HEK293 (cell line): Measurements from ENCODE around the gene CGB2.

Source experiments
- BCL11A ChIP-seq: fragments of 450-650 bp; formaldehyde crosslinking; IDR thresholded peaks from 2 replicates; pipeline ENCODE4 v1.5.1; 2016; ENCODE audit warnings: low read depth, missing biosample characterization, missing genetic modification characterization
- BCL6B ChIP-seq: fragments of 450-650 bp; formaldehyde crosslinking; IDR thresholded peaks from 2 replicates; pipeline ENCODE4 v1.5.1; 2017; ENCODE audit warnings: missing biosample characterization, missing genetic modification characterization
- KLF7 ChIP-seq: fragments of 450-650 bp; formaldehyde crosslinking; IDR thresholded peaks from 2 replicates; pipeline ENCODE4 v1.5.1; 2016; ENCODE audit warnings: missing biosample characterization, missing genetic modification characterization, borderline replicate concordance
- KLF8 ChIP-seq: fragments of 450-650 bp; formaldehyde crosslinking; IDR thresholded peaks from 2 replicates; pipeline ENCODE4 v1.5.1; 2016; ENCODE audit warnings: missing biosample characterization, missing genetic modification characterization
- TCF7L2 ChIP-seq: IDR thresholded peaks from 2 replicates; pipeline ENCODE4 v1.6.1; 2011; ENCODE audit warnings: low read depth, mild to moderate bottlenecking, inconsistent platforms, low read length, moderate library complexity, borderline replicate concordance
- YY1 ChIP-seq: fragments of 450-650 bp; formaldehyde crosslinking; IDR thresholded peaks from 2 replicates; pipeline ENCODE4 v1.5.1; 2018; ENCODE audit warnings: missing biosample characterization, missing genetic modification characterization
- ZBTB10 ChIP-seq: fragments of 450-650 bp; formaldehyde crosslinking; IDR thresholded peaks from 2 replicates; pipeline ENCODE4 v1.5.1; 2016; ENCODE audit warnings: missing biosample characterization, missing genetic modification characterization
- ZFHX2 ChIP-seq: fragments of 450-650 bp; formaldehyde crosslinking; conservative IDR thresholded peaks from 2 replicates; pipeline ENCODE4 v1.5.1; 2016; ENCODE audit warnings: missing biosample characterization, missing genetic modification characterization
- ZFP37 ChIP-seq: fragments of 450-650 bp; formaldehyde crosslinking; IDR thresholded peaks from 2 replicates; pipeline ENCODE4 v1.5.1; 2016; ENCODE audit warnings: missing biosample characterization, missing genetic modification characterization
- ZNF19 ChIP-seq: fragments of 450-650 bp; formaldehyde crosslinking; IDR thresholded peaks from 2 replicates; pipeline ENCODE4; 2016; ENCODE audit warnings: missing biosample characterization, missing genetic modification characterization, low read depth
- ZNF2 ChIP-seq: fragments of 450-650 bp; formaldehyde crosslinking; IDR thresholded peaks from 2 replicates; pipeline ENCODE4 v1.5.1; 2016; ENCODE audit warnings: missing biosample characterization, missing genetic modification characterization
- ZNF274 ChIP-seq, 2 experiments: fragments of 200-500 bp in 1 of 2; fragments of 450-650 bp in 1 of 2; sonication (Bioruptor generic) in 1 of 2; formaldehyde crosslinking in 1 of 2; IDR thresholded peaks; 2 replicates each; pipeline versions ENCODE4 v1.5.1 to v1.6.1; 2014 to 2016; ENCODE audit warnings: borderline replicate concordance in 1 of 2, inconsistent platforms in 1 of 2, low read length in 1 of 2, missing biosample characterization in 1 of 2, missing genetic modification characterization in 1 of 2
- ZNF391 ChIP-seq: fragments of 450-650 bp; formaldehyde crosslinking; IDR thresholded peaks from 2 replicates; pipeline ENCODE4 v1.5.1; 2016; ENCODE audit warnings: low read depth, missing biosample characterization, missing genetic modification characterization, borderline replicate concordance
- ZNF549 ChIP-seq: fragments of 450-650 bp; IDR thresholded peaks from 2 replicates; pipeline ENCODE4 v1.5.1; 2018; ENCODE audit warnings: missing biosample characterization, missing genetic modification characterization, mild to moderate bottlenecking, inconsistent platforms, moderate library complexity
- ZNF600 ChIP-seq: fragments of 450-650 bp; formaldehyde crosslinking; IDR thresholded peaks from 2 replicates; pipeline ENCODE4 v1.5.1; 2016; ENCODE audit warnings: missing biosample characterization, missing genetic modification characterization
- ZNF623 ChIP-seq: fragments of 450-650 bp; formaldehyde crosslinking; IDR thresholded peaks from 2 replicates; pipeline ENCODE4 v1.5.1; 2016; ENCODE audit warnings: missing biosample characterization, missing genetic modification characterization
- ZNF660 ChIP-seq: fragments of 450-650 bp; IDR thresholded peaks from 2 replicates; pipeline ENCODE4 v1.5.1; 2018; ENCODE audit warnings: missing biosample characterization, mild to moderate bottlenecking, missing genetic modification characterization
- ZNF664 ChIP-seq: fragments of 450-650 bp; formaldehyde crosslinking; IDR thresholded peaks from 2 replicates; pipeline ENCODE4 v1.5.1; 2016; ENCODE audit warnings: missing biosample characterization, missing genetic modification characterization
- ZNF777 ChIP-seq: fragments of 450-650 bp; formaldehyde crosslinking; IDR thresholded peaks from 2 replicates; pipeline ENCODE4 v1.5.1; 2017; ENCODE audit warnings: missing biosample characterization, missing genetic modification characterization, borderline replicate concordance
- ZNF830 ChIP-seq: fragments of 450-650 bp; IDR thresholded peaks from 2 replicates; pipeline ENCODE4 v1.5.0; 2018; ENCODE audit warnings: missing biosample characterization, missing genetic modification characterization, low read depth, mild to moderate bottlenecking, moderate library complexity
- ZNF837 ChIP-seq: fragments of 450-650 bp; formaldehyde crosslinking; IDR thresholded peaks from 2 replicates; pipeline ENCODE4 v1.5.1; 2016; ENCODE audit warnings: missing biosample characterization, missing genetic modification characterization
- TF ChIP-seq, protein P1 (sequence below): fragments of 450-650 bp; formaldehyde crosslinking; IDR thresholded peaks from 2 replicates; pipeline ENCODE4 v1.5.1; 2016; ENCODE audit warnings: missing biosample characterization, missing genetic modification characterization
- TF ChIP-seq, protein P2 (sequence below): fragments of 450-650 bp; formaldehyde crosslinking; IDR thresholded peaks from 2 replicates; pipeline ENCODE4 v1.5.1; 2016; ENCODE audit warnings: missing biosample characterization, missing genetic modification characterization
- TF ChIP-seq, protein P3 (sequence below): fragments of 450-650 bp; formaldehyde crosslinking; IDR thresholded peaks from 2 replicates; pipeline ENCODE4 v1.5.1; 2017; ENCODE audit warnings: missing biosample characterization, missing genetic modification characterization
- TF ChIP-seq, protein P4 (sequence below): fragments of 450-650 bp; formaldehyde crosslinking; IDR thresholded peaks from 2 replicates; pipeline ENCODE4 v1.5.1; 2017; ENCODE audit warnings: missing biosample characterization, missing genetic modification characterization

The CGB2 gene

GRCh38 chr19:49020931-49021895, 10.5 kb upstream of the CGB2 start (continued):
- TF ChIP-seq ZNF777 (peak; percentile 60; the same call in 1 of the 2 replicates), ZNF274 (IDR thresholded peaks at IDR 0.05; ENCODE audit: low read length) (no peak), ZNF274 (tag by site-specific recombination; IDR thresholded peaks at IDR 0.05; ENCODE audit: borderline replicate concordance) (peak; percentile 47; the same call in 1 of the 2 replicates), YY1 (tag by site-specific recombination) (no peak), ZNF837 (no peak), ZBTB10 (peak; percentile 87), TCF7L2 (no peak), BCL6B (tag by site-specific recombination) (no peak), ZNF19 (tag by site-specific recombination) (no peak), ZNF660 (no peak), KLF7 (tag by site-specific recombination) (0 out of 2 replicates have a peak, but pooled peaks have one; percentile 56), ZNF600 (tag by site-specific recombination) (peak; percentile 89), ZNF830 (no peak), ZFHX2 (tag by site-specific recombination) (0 out of 2 replicates have a peak, but pooled peaks have one; percentile 12), ZNF623 (peak; percentile 48; the same call in 1 of the 2 replicates), ZNF664 (tag by site-specific recombination) (no peak), KLF8 (tag by site-specific recombination) (peak; percentile 78; the same call in 1 of the 2 replicates), ZNF2 (tag by site-specific recombination) (peak; percentile 32; the same call in 1 of the 2 replicates), ZNF549 (tag by site-specific recombination) (no peak), BCL11A (tag by site-specific recombination) (peak; percentile 73; the same call in 1 of the 2 replicates), ZNF391 (peak; percentile 20; the same call in 1 of the 2 replicates), ZFP37 (tag by site-specific recombination) (peak; percentile 73; the same call in 1 of the 2 replicates)
- TF ChIP-seq, protein P1, sequence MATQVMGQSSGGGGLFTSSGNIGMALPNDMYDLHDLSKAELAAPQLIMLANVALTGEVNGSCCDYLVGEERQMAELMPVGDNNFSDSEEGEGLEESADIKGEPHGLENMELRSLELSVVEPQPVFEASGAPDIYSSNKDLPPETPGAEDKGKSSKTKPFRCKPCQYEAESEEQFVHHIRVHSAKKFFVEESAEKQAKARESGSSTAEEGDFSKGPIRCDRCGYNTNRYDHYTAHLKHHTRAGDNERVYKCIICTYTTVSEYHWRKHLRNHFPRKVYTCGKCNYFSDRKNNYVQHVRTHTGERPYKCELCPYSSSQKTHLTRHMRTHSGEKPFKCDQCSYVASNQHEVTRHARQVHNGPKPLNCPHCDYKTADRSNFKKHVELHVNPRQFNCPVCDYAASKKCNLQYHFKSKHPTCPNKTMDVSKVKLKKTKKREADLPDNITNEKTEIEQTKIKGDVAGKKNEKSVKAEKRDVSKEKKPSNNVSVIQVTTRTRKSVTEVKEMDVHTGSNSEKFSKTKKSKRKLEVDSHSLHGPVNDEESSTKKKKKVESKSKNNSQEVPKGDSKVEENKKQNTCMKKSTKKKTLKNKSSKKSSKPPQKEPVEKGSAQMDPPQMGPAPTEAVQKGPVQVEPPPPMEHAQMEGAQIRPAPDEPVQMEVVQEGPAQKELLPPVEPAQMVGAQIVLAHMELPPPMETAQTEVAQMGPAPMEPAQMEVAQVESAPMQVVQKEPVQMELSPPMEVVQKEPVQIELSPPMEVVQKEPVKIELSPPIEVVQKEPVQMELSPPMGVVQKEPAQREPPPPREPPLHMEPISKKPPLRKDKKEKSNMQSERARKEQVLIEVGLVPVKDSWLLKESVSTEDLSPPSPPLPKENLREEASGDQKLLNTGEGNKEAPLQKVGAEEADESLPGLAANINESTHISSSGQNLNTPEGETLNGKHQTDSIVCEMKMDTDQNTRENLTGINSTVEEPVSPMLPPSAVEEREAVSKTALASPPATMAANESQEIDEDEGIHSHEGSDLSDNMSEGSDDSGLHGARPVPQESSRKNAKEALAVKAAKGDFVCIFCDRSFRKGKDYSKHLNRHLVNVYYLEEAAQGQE (tag by site-specific recombination): 0 out of 2 replicates have a peak, but pooled peaks have one; percentile 17
- TF ChIP-seq, protein P2, sequence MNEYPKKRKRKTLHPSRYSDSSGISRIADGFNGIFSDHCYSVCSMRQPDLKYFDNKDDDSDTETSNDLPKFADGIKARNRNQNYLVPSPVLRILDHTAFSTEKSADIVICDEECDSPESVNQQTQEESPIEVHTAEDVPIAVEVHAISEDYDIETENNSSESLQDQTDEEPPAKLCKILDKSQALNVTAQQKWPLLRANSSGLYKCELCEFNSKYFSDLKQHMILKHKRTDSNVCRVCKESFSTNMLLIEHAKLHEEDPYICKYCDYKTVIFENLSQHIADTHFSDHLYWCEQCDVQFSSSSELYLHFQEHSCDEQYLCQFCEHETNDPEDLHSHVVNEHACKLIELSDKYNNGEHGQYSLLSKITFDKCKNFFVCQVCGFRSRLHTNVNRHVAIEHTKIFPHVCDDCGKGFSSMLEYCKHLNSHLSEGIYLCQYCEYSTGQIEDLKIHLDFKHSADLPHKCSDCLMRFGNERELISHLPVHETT (tag by site-specific recombination): peak; percentile 47; the same call in 1 of the 2 replicates
- TF ChIP-seq, protein P3, sequence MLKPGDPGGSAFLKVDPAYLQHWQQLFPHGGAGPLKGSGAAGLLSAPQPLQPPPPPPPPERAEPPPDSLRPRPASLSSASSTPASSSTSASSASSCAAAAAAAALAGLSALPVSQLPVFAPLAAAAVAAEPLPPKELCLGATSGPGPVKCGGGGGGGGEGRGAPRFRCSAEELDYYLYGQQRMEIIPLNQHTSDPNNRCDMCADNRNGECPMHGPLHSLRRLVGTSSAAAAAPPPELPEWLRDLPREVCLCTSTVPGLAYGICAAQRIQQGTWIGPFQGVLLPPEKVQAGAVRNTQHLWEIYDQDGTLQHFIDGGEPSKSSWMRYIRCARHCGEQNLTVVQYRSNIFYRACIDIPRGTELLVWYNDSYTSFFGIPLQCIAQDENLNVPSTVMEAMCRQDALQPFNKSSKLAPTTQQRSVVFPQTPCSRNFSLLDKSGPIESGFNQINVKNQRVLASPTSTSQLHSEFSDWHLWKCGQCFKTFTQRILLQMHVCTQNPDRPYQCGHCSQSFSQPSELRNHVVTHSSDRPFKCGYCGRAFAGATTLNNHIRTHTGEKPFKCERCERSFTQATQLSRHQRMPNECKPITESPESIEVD: no peak
- TF ChIP-seq, protein P4, sequence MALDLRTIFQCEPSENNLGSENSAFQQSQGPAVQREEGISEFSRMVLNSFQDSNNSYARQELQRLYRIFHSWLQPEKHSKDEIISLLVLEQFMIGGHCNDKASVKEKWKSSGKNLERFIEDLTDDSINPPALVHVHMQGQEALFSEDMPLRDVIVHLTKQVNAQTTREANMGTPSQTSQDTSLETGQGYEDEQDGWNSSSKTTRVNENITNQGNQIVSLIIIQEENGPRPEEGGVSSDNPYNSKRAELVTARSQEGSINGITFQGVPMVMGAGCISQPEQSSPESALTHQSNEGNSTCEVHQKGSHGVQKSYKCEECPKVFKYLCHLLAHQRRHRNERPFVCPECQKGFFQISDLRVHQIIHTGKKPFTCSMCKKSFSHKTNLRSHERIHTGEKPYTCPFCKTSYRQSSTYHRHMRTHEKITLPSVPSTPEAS (tag by site-specific recombination): peak; percentile 94
